Thoracic aorta (tissue), 2 donors: ENCODE data around the gene BICC1. TPM values are rescaled to one million over a fixed set of nuclear protein-coding genes. Genes with fewer than 3 reads are reported as not detected.

ENCODE experiments used
- ATAC-seq: fragments of 150-250 bp; one replicate; pipeline ENCODE4 v1.8.0; 2017; ENCODE audit warnings: low read depth; ENCODE audit not compliant: insufficient number of reproducible peaks, low FRiP score
- DNase-seq: peaks from one replicate; pipeline ENCODE4 v3.0.0-alpha.2; 2020; ENCODE audit warnings: low spot score
- H3K27ac ChIP-seq, 2 donors: fragments of 200-600 bp; sonication (generic); 1 replicate in 1 of 2; 2 replicates in 1 of 2; pipeline ENCODE4 v1.5.1; 2016; ENCODE audit warnings: mild to moderate bottlenecking in 2 of 2, moderate library complexity in 2 of 2
- H3K27me3 ChIP-seq: fragments of 200-600 bp; sonication (generic); replicated peaks from 2 replicates; pipeline ENCODE4 v1.6.0; 2016; ENCODE audit warnings: mild to moderate bottlenecking; ENCODE audit not compliant: insufficient read depth
- H3K36me3 ChIP-seq: fragments of 200-600 bp; sonication (generic); one replicate; pipeline ENCODE4 v1.5.1; 2016
- H3K4me1 ChIP-seq, 2 donors: fragments of 200-600 bp; sonication (generic); 1 replicate in 1 of 2; 2 replicates in 1 of 2; pipeline versions ENCODE4 v1.5.1 to v1.6.0; 2016; ENCODE audit warnings: low read depth in 2 of 2, mild to moderate bottlenecking in 1 of 2; ENCODE audit not compliant: control insufficient read depth in 1 of 2
- H3K4me3 ChIP-seq: fragments of 200-600 bp; sonication (generic); 2 replicates; pipeline ENCODE4 v1.5.1; 2016; ENCODE audit warnings: mild to moderate bottlenecking
- H3K9me3 ChIP-seq: fragments of 200-600 bp; sonication (generic); 2 replicates; pipeline ENCODE4 v1.5.1; 2016
- total RNA-seq, 2 donors: library from RNA; depleted of rRNA; stranded (reverse); fragments of >200 nt; gene quantifications; one replicate each; pipeline versions ENCODE4 v1.1.0 to v1.2.3, GENCODE V29; 2016
- TF ChIP-seq, protein P1 (sequence below): fragments of 200-600 bp; sonication (generic); IDR thresholded peaks from one replicate; pipeline ENCODE4 v1.5.1; 2019; ENCODE audit warnings: antibody characterized with exemption

BICC1 gene
- total RNA-seq, 2 donors from 2014 or later = 20.4 to 28.1 TPM

DNA sequence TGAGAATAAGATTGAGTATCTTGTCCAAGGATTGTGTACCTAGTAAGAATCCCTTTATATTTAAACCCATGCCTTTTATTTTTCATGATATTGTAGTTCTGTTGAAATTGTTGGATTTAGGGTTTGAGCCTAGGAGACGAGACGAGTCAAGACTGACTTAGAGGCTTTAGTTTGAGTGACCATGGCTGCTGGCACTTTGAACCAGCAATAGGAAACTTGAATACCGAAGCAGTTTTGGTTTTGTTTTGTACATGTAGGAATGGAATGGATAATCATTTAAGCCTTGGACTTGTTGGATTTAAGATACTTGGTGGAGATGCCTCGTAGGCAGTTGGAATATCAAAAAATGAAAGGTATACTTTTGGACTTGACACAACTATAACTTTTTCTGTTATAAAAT, 229.0 kb downstream of the BICC1 start:
- Histone ChIP-seq H3K9me3 (no peaks in the 10 kb centered on the region), H3K36me3 (no peaks in the 10 kb centered on the region), H3K4me3 (peak overlapping the region; percentile 18), H3K27me3 (no peaks in the 10 kb centered on the region), H3K27ac (no peak overlapping the region), H3K4me1 (peaks cover 0 to 21% of the 10 kb centered on the region in 2 donors)
- TF ChIP-seq, protein P1, sequence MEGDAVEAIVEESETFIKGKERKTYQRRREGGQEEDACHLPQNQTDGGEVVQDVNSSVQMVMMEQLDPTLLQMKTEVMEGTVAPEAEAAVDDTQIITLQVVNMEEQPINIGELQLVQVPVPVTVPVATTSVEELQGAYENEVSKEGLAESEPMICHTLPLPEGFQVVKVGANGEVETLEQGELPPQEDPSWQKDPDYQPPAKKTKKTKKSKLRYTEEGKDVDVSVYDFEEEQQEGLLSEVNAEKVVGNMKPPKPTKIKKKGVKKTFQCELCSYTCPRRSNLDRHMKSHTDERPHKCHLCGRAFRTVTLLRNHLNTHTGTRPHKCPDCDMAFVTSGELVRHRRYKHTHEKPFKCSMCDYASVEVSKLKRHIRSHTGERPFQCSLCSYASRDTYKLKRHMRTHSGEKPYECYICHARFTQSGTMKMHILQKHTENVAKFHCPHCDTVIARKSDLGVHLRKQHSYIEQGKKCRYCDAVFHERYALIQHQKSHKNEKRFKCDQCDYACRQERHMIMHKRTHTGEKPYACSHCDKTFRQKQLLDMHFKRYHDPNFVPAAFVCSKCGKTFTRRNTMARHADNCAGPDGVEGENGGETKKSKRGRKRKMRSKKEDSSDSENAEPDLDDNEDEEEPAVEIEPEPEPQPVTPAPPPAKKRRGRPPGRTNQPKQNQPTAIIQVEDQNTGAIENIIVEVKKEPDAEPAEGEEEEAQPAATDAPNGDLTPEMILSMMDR = no peak
- ATAC-seq (no peak), DNase-seq (no peak)

DNA sequence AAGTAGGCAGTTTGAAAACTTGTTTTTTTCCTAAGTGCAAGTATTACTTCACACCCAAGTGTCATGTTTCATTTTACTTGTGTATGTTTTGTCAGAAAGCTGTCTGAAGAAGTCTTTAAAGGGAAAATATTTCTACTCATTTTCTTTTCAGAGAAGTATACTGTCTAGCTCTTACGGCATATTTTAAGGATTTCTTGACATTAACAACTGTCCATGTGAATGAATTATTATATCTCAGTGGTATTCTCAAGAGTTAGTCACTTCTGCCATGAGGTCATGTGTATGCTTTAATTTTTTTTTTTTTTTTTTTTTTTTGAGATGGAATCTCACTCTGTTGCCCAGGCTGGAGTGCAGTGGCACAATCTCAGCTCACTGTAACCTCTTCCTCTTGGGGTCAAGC, 229.5 kb downstream of the BICC1 start:
- H3K4me3 ChIP-seq = no peak overlapping the region
- no peaks in the 10 kb centered on the region for H3K36me3 ChIP-seq

DNA sequence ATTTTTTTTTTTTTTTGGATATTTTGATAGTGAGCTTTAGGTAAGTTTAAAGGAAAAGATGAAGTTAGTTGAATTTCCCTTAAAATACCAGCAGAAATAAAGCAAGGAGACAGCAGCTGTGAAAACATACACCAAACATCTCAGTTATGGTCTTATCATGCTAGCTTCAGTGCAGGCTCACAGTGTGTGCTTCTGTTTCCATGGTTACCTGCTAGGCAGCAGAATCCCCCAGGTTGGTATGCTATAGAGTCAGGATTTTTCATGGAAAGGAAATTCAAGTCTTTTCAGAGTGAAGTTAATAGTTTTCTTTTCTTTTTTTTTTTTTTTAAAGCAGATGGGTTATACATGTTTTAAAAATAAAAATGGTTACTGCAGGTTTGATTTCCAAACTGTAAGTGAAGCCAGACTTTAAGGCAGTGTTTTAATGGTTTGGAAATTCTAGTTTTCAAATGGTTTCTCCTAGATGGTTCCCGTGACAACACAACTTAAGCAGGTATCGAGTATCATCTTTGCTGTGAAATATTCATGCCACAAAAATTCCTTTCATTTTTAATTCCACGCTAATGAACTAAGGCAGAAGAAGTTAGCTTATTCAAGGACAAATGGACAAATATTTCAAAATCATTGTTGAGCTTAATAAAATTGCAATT, 230.9 kb downstream of the BICC1 start:
- TF ChIP-seq, protein P1 = no peak
- H3K36me3 ChIP-seq = no peaks in the 10 kb centered on the region
- no peak overlapping the region for H3K4me3 ChIP-seq
- H3K4me1 ChIP-seq = peaks cover 0 to 26% of the 10 kb centered on the region in 2 donors
- no peaks in the 10 kb centered on the region for H3K27me3 ChIP-seq
- ATAC-seq = no peak
- no peak overlapping the region for H3K27ac ChIP-seq
- no peaks in the 10 kb centered on the region for H3K9me3 ChIP-seq
- DNase-seq = no peak

More for the DNA sequence above, 229.5 kb downstream of the BICC1 start:
- ATAC-seq (no peak), DNase-seq (no peak)
- TF ChIP-seq, protein P1 = no peak
- H3K27ac ChIP-seq = no peak overlapping the region
- H3K4me1 ChIP-seq = peaks cover 0 to 25% of the 10 kb centered on the region in 2 donors
- H3K9me3 ChIP-seq = no peaks in the 10 kb centered on the region
- no peaks in the 10 kb centered on the region for H3K27me3 ChIP-seq

DNA sequence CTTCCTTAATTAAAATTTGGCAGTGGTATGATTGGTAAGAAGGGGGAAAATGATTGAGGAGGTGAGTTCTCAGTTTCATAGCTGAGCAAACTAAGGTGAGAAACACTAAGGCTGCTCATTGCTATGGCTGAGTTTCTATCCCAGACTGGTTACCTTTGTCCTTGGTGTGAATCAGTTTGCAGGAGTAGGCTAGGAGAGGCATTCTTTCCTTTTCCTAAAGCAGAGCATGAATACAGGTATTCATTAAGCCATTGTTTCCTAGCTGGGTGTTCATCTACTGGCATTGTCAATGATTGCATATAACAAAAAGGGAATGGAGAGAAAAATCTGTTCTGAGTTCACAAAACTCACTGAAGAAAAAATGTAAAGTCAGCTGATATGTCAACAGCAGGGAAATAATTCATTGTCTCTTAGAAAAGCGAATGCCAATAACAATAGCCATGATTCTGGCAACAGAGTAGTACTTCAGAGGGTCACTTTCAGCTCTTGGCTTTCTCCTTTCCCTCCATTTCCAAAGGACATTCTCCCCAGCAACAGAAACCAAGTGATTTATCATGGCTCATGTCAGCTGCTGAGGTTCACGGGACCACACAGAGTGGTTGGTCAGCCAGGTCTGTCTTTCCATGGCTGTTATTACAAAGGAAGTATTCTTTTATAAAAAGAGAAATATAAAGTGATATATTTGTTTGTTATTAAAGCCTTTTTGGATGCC, 234.0 kb downstream of the BICC1 start:
- ATAC-seq (no peak), DNase-seq (no peak)
- H3K9me3 ChIP-seq = no peaks in the 10 kb centered on the region
- H3K4me1 ChIP-seq = peaks cover 0 to 26% of the 10 kb centered on the region in 2 donors
- H3K27me3 ChIP-seq = no peaks in the 10 kb centered on the region
- no peak overlapping the region for H3K27ac ChIP-seq
- TF ChIP-seq, protein P1 = no peak
- no peak overlapping the region for H3K4me3 ChIP-seq
- no peaks in the 10 kb centered on the region for H3K36me3 ChIP-seq

DNA sequence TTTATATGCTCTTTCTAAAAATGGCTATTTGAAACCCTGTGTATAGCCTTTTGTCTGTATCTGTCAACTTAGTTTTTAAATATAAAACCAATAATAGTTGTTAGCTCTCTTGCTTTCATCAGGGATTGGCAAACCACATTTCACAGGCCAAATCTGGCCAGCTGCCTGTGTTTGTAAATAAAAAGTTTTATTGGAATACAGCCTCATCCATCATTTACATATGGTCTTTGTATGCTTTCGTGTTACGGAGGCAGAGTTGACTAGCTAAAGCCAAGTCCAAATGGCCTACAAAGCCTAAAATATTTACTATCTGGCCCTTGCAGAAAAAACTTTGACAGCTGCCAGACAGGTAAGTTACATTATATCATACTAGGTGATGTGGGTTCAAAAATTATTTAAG, 235.0 kb downstream of the BICC1 start:
- H3K27me3 ChIP-seq = no peaks in the 10 kb centered on the region
- DNase-seq (no peak), ATAC-seq (no peak)
- H3K27ac ChIP-seq = no peak overlapping the region
- TF ChIP-seq, protein P1 = no peak
- H3K36me3 ChIP-seq = no peaks in the 10 kb centered on the region
- H3K4me1 ChIP-seq = peaks cover 0 to 26% of the 10 kb centered on the region in 2 donors
- no peaks in the 10 kb centered on the region for H3K9me3 ChIP-seq
- no peak overlapping the region for H3K4me3 ChIP-seq
